Trophoblast cell (in vitro differentiated cells and primary cell): ENCODE results near the gene CRYBG2.

Source experiments
- DNase-seq, 2 donors: peaks; one replicate each; pipeline ENCODE4 v3.0.0-alpha.2; 2016
- H2AFZ ChIP-seq: 2 replicates; pipeline ENCODE4 v1.6.1; 2013; ENCODE audit warnings: low read length, moderate library complexity, mild to moderate bottlenecking; ENCODE audit not compliant: insufficient read depth, poor library complexity
- H2AK5ac ChIP-seq: 2 replicates; pipeline ENCODE4 v1.6.1; 2013; ENCODE audit warnings: mild to moderate bottlenecking, low read length
- H2BK120ac ChIP-seq: 2 replicates; pipeline ENCODE4 v1.6.1; 2013; ENCODE audit warnings: low read length, mild to moderate bottlenecking, moderate library complexity; ENCODE audit not compliant: insufficient read depth, poor library complexity
- H2BK12ac ChIP-seq: 2 replicates; pipeline ENCODE4 v1.6.1; 2013; ENCODE audit warnings: mild to moderate bottlenecking, low read length, moderate library complexity
- H2BK5ac ChIP-seq: 2 replicates; pipeline ENCODE4 v1.6.1; 2013; ENCODE audit warnings: low read length, low read depth, moderate library complexity, mild to moderate bottlenecking; ENCODE audit not compliant: poor library complexity
- H3K14ac ChIP-seq: 2 replicates; pipeline ENCODE4 v1.6.1; 2013; ENCODE audit warnings: mild to moderate bottlenecking, low read length
- H3K18ac ChIP-seq: 2 replicates; pipeline ENCODE4 v1.6.1; 2013; ENCODE audit warnings: mild to moderate bottlenecking, low read length
- H3K23ac ChIP-seq: 2 replicates; pipeline ENCODE4 v1.6.1; 2013; ENCODE audit warnings: low read length
- H3K27ac ChIP-seq: 2 replicates; pipeline ENCODE4 v1.5.1; 2013; ENCODE audit warnings: low read depth, mild to moderate bottlenecking, inconsistent platforms, low read length, moderate library complexity
- H3K27me3 ChIP-seq: 2 replicates; pipeline ENCODE4 v1.6.1; 2013; ENCODE audit warnings: inconsistent platforms, mild to moderate bottlenecking, low read length, moderate library complexity; ENCODE audit not compliant: insufficient read depth
- H3K36me3 ChIP-seq, 2 experiments: 1 replicate in 1 of 2; 2 replicates in 1 of 2; pipeline ENCODE4 v1.6.1; 2013; ENCODE audit warnings: low read length in 2 of 2, mild to moderate bottlenecking in 2 of 2, moderate library complexity in 1 of 2; ENCODE audit not compliant: insufficient read depth in 2 of 2, control insufficient read depth in 1 of 2
- H3K4ac ChIP-seq: 2 replicates; pipeline ENCODE4 v1.6.1; 2013; ENCODE audit warnings: low read depth, mild to moderate bottlenecking, low read length, moderate library complexity
- H3K4me1 ChIP-seq, 2 experiments: 1 replicate in 1 of 2; 2 replicates in 1 of 2; pipeline ENCODE4 v1.6.1; 2013; ENCODE audit warnings: low read length in 2 of 2, mild to moderate bottlenecking in 2 of 2, moderate library complexity in 1 of 2; ENCODE audit not compliant: insufficient read depth in 2 of 2, control insufficient read depth in 1 of 2
- H3K4me2 ChIP-seq: 2 replicates; pipeline ENCODE4 v1.6.1; 2013; ENCODE audit warnings: inconsistent platforms, mild to moderate bottlenecking, low read length, moderate library complexity
- H3K4me3 ChIP-seq: 2 replicates; pipeline ENCODE4 v1.5.1; 2013; ENCODE audit warnings: mild to moderate bottlenecking, low read depth, low read length, inconsistent platforms
- H3K79me1 ChIP-seq: one replicate; pipeline ENCODE4 v1.6.1; 2013; ENCODE audit warnings: low read length
- H3K79me2 ChIP-seq: 2 replicates; pipeline ENCODE4 v1.6.1; 2013; ENCODE audit warnings: low read length, mild to moderate bottlenecking; ENCODE audit not compliant: control insufficient read depth, insufficient read depth, poor library complexity
- H3K9ac ChIP-seq: 2 replicates; pipeline ENCODE4 v1.6.1; 2013; ENCODE audit warnings: mild to moderate bottlenecking, low read length
- H3K9me3 ChIP-seq: 2 replicates; pipeline ENCODE4 v1.6.1; 2013; ENCODE audit warnings: low read depth, mild to moderate bottlenecking, control low read depth, inconsistent platforms, low read length; ENCODE audit not compliant: insufficient read depth
- H4K12ac ChIP-seq: 2 replicates; pipeline ENCODE4 v1.6.1; 2013; ENCODE audit warnings: low read depth, mild to moderate bottlenecking, low read length, moderate library complexity
- H4K8ac ChIP-seq: 2 replicates; pipeline ENCODE4 v1.6.1; 2013; ENCODE audit warnings: low read depth, mild to moderate bottlenecking, low read length, moderate library complexity
- H4K91ac ChIP-seq: one replicate; pipeline ENCODE4 v1.6.1; 2013; ENCODE audit warnings: low read depth, mild to moderate bottlenecking, low read length, moderate library complexity
- whole genome bisulfite sequencing: extraction: QIAGEN DNeasy Blood & Tissue Kit; methylation state at CpG from one replicate; pipeline ENCODE4 v1.1.7; 2013; ENCODE audit warnings: missing lambda C conversion rate; ENCODE audit not compliant: insufficient read length, insufficient coverage; ENCODE audit errors: extremely low coverage; 5-methylcytosine and 5-hydroxymethylcytosine counted together

The CRYBG2 gene

GRCh38 chr1:26395754-26396153 lies 41.8 kb upstream of the CRYBG2 start:
- Histone ChIP-seq H3K9ac (no peak overlapping the region), H3K27me3 (no peaks in the 10 kb centered on the region), H3K4ac (no peak overlapping the region), H3K4me1 (no peaks in the 10 kb centered on the region), H2BK120ac (no peak overlapping the region), H4K91ac (no peak overlapping the region), H2AFZ (no peak overlapping the region), H3K14ac (no peak overlapping the region), H3K79me1 (no peaks in the 10 kb centered on the region), H2BK5ac (no peak overlapping the region), H3K27ac (no peak overlapping the region), H3K18ac (no peak overlapping the region), H3K36me3 (no peaks in the 10 kb centered on the region), H2BK12ac (no peak overlapping the region), H3K23ac (no peak overlapping the region), H3K79me2 (no peaks in the 10 kb centered on the region), H3K4me3 (no peak overlapping the region), H3K4me2 (no peak overlapping the region), H4K8ac (no peak overlapping the region), H4K12ac (no peak overlapping the region), H3K9me3 (no peaks in the 10 kb centered on the region), H2AK5ac (no peak overlapping the region)
- DNase-seq = no peak
- WGBS = no CpG with 5 or more reads among the region's 8 CpGs

GRCh38 chr1:26391450-26391849 lies 37.5 kb upstream of the CRYBG2 start:
- no peak overlapping the region for H4K12ac ChIP-seq

GRCh38 chr1:26389604-26390247 lies 35.8 kb upstream of the CRYBG2 start:
- H2AFZ ChIP-seq = no peak overlapping the region
- no peak overlapping the region for H3K14ac ChIP-seq
- no peaks in the 10 kb centered on the region for H3K4me1 ChIP-seq
- H3K23ac ChIP-seq = no peak overlapping the region
- no peaks in the 10 kb centered on the region for H3K36me3 ChIP-seq
- H3K9ac ChIP-seq = no peak overlapping the region
- no peak overlapping the region for H3K4me2 ChIP-seq
- H2BK120ac ChIP-seq = no peak overlapping the region
- H3K79me2 ChIP-seq = no peaks in the 10 kb centered on the region
- H3K79me1 ChIP-seq = no peaks in the 10 kb centered on the region
- DNase-seq = peak in 1 of 2 donors; percentile 26
- H3K4me3 ChIP-seq = no peak overlapping the region
- WGBS = no CpG with 5 or more reads among the region's 4 CpGs
- no peak overlapping the region for H2BK12ac ChIP-seq
- H2BK5ac ChIP-seq = no peak overlapping the region
- H3K18ac ChIP-seq = no peak overlapping the region
- H4K12ac ChIP-seq = no peak overlapping the region
- no peaks in the 10 kb centered on the region for H3K27me3 ChIP-seq
- H3K9me3 ChIP-seq = no peaks in the 10 kb centered on the region
- no peak overlapping the region for H4K8ac ChIP-seq
- H2AK5ac ChIP-seq = no peak overlapping the region
- H4K91ac ChIP-seq = no peak overlapping the region
- no peak overlapping the region for H3K27ac ChIP-seq
- no peak overlapping the region for H3K4ac ChIP-seq

More at GRCh38 chr1:26391450-26391849, 37.5 kb upstream of the CRYBG2 start:
- H2BK120ac ChIP-seq = no peak overlapping the region
- no peak overlapping the region for H3K4me3 ChIP-seq
- H2BK12ac ChIP-seq = no peak overlapping the region
- H3K23ac ChIP-seq = no peak overlapping the region
- no peak overlapping the region for H3K9ac ChIP-seq
- DNase-seq = peak in 1 of 2 donors; percentile 57
- no peaks in the 10 kb centered on the region for H3K36me3 ChIP-seq
- no peak overlapping the region for H4K8ac ChIP-seq
- H3K14ac ChIP-seq = no peak overlapping the region
- WGBS = no CpG with 5 or more reads among the region's 3 CpGs
- no peak overlapping the region for H4K91ac ChIP-seq
- no peak overlapping the region for H2AFZ ChIP-seq
- H3K79me2 ChIP-seq = no peaks in the 10 kb centered on the region
- H3K4me1 ChIP-seq = no peaks in the 10 kb centered on the region
- no peak overlapping the region for H2AK5ac ChIP-seq
- H2BK5ac ChIP-seq = no peak overlapping the region
- no peak overlapping the region for H3K4me2 ChIP-seq
- no peaks in the 10 kb centered on the region for H3K27me3 ChIP-seq
- H3K4ac ChIP-seq = no peak overlapping the region
- no peak overlapping the region for H3K27ac ChIP-seq
- no peaks in the 10 kb centered on the region for H3K9me3 ChIP-seq
- no peaks in the 10 kb centered on the region for H3K79me1 ChIP-seq
- no peak overlapping the region for H3K18ac ChIP-seq

- Histone ChIP-seq H3K9me3 (no peaks in the 10 kb centered on the region), H2BK5ac (no peak overlapping the region), H3K4ac (no peak overlapping the region), H3K18ac (no peak overlapping the region), H3K9ac (no peak overlapping the region), H3K23ac (no peak overlapping the region), H4K8ac (no peak overlapping the region), H4K91ac (no peak overlapping the region), H3K4me3 (no peak overlapping the region), H2BK120ac (no peak overlapping the region), H3K79me2 (no peaks in the 10 kb centered on the region), H3K4me1 (no peaks in the 10 kb centered on the region), H3K27ac (no peak overlapping the region), H3K79me1 (no peaks in the 10 kb centered on the region), H3K14ac (no peak overlapping the region), H2AK5ac (no peak overlapping the region), H2AFZ (no peak overlapping the region), H2BK12ac (no peak overlapping the region), H3K27me3 (no peaks in the 10 kb centered on the region), H3K4me2 (no peak overlapping the region), H3K36me3 (no peaks in the 10 kb centered on the region), H4K12ac (no peak overlapping the region)
- peak; percentile 84 to 93 for DNase-seq
- no CpG with 5 or more reads among the region's 7 CpGs for WGBS
Observed at GRCh38 chr1:26388791-26389445, 35.0 kb upstream of the CRYBG2 start.
